Choroid plexus epithelial cell (primary cell): ENCODE measurements around the gene NDUFS7.

Source experiments
- DNase-seq: peaks from one replicate; pipeline ENCODE4 v3.0.0-alpha.2; 2010; ENCODE audit warnings: low read depth
- H3K4me3 ChIP-seq: 2 replicates; pipeline ENCODE4 v1.5.1; 2011; ENCODE audit warnings: low read depth, mild to moderate bottlenecking, control low read depth, low read length, moderate library complexity
- TF ChIP-seq, protein P1 (sequence below): conservative IDR thresholded peaks from 2 replicates; pipeline ENCODE4 v1.5.1; 2011; ENCODE audit warnings: low read depth, mild to moderate bottlenecking, control low read depth, inconsistent platforms, low read length, moderate library complexity

NDUFS7 gene

DNA sequence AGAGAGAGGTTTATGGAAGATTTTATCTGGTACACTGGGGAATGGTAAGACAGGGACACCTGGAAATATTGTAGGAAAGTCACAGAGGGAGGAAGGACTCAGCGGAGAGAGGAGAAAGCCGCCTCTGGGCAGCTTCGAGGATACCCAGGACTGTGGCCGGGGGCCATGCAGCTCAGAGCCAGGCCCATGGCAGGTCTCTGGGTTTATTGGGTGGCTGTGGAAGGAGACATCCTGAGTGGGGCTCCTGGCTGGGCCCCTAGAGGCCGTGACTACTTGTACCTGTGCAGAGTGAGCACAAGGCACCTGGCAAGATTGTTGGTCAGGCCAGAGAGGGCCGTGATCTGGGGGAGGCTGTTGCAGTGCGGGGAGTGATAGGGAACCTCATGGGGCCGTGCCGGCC is 27.1 kb downstream of the NDUFS7 start:
- TF ChIP-seq, protein P1, sequence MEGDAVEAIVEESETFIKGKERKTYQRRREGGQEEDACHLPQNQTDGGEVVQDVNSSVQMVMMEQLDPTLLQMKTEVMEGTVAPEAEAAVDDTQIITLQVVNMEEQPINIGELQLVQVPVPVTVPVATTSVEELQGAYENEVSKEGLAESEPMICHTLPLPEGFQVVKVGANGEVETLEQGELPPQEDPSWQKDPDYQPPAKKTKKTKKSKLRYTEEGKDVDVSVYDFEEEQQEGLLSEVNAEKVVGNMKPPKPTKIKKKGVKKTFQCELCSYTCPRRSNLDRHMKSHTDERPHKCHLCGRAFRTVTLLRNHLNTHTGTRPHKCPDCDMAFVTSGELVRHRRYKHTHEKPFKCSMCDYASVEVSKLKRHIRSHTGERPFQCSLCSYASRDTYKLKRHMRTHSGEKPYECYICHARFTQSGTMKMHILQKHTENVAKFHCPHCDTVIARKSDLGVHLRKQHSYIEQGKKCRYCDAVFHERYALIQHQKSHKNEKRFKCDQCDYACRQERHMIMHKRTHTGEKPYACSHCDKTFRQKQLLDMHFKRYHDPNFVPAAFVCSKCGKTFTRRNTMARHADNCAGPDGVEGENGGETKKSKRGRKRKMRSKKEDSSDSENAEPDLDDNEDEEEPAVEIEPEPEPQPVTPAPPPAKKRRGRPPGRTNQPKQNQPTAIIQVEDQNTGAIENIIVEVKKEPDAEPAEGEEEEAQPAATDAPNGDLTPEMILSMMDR: no peak
- no peak for DNase-seq
- H3K4me3 ChIP-seq: peak overlapping the region; percentile 81

DNA sequence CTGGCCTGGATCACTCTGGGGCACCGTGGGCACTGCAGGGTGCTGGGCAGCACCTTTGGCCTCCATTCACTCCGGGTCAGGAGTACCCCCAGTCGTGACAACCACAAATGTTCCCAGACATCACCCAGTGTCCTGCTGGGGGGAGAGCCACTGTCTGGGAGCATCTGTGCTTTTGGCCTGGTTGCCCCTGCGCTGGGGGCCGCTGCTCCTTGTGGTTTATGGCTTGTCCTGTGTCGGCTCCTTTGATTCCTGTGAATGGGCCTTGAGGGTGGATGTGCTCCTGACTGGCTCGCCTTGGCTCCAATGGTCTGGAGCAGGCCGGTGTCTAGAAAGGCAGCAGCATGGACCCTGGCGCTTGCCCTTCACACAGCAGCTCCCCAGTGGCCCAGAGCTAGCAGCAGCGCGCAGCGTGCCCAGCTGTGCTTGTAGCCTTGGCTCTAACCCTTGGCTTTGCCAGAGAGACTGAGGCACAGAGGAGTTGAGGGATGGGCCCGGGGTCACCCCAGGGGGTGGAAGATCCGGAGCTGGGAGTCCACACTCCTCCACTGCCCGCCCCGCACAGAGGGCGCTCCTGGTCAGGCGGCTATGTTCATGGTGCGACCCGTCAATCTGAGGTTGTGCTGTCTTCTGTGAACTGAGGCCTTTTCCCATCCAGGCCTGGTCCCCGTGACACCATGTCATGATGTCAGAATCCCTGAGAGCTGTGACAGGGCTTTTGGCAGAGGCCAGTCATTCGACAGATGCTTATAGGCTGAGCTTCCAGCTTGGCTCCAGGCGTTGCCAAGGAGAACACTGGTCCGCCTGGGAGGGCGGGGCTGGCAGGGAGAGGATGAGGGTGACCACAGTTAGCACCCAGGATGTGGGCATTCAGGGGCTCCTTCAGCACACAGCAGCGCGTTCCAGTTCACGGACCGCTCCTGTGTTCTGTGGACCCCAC is 27.8 kb downstream of the NDUFS7 start:
- H3K4me3 ChIP-seq: peak overlapping the region; percentile 11
- TF ChIP-seq, protein P1: no peak
- DNase-seq: no peak

DNA sequence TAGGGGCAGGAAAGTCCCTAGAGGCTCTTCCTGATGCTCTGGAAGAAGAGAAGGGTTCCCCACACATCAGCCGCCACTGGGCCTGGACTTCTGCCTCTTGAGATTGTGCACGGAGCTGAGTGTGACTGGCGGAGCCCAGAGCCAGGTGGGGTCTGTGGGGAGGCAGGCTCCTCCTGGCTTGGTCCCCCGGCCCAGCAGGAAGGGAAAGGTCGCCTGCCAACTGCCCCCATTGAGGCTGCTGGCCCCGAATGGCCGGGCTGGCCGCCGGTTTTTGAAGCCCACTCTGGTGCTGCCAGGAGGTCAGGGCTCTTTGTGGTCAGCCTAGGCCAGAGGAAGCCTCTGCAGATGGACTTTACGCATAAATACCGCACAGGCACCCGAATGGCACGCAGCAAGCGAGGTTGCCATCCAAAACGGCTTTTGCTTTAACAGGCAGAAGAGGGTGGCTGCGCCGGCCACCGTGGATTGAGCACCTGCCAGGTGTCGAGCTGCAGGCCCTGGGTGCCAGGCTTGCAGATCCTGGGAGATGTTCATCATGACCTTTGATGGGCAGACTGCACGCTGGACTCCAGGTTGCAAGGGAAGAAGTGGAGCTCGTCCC is 28.7 kb downstream of the NDUFS7 start:
- H3K4me3 ChIP-seq: no peak overlapping the region
- TF ChIP-seq, protein P1: no peak
- no peak for DNase-seq

DNA sequence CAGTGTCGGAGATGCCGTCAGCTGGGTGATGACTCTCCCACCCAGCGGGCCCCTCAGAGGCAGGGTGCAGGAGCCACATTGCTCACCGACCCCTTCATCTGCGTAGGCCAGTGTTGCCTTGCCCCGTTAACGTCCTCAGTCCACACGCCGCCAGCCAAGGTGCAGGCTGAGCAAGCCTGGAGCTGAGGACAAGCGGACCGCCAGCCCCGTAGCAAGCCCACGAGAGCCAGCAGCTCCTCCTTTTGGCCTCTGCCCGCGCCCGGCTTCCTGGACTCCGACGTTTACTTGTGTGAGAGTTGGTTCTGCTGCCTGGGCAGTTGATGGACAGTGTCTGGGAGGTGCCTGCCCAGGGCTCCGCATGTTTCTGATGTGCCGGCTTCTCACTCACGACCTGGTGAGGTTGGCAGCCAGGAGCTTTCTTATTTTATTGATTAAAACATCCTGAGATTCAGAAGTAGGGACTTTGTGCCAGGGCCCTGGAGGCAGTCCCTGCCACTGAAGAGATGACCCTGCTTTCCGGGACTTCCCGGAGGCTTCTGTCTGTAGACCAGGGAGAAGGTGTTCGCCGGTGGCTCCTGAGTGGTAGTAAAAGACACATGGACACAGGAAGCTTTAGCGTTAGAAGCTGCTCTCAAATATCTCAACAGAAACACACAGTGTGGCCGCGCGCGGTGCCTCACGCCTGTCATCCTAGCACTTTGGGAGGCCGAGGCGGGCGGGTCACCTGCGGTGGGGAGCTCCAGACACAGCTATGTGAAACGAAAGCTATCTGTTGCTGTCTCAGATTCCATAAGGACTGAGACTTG is 29.5 kb downstream of the NDUFS7 start:
- no peak for DNase-seq
- TF ChIP-seq, protein P1: no peak
- no peak overlapping the region for H3K4me3 ChIP-seq

DNA sequence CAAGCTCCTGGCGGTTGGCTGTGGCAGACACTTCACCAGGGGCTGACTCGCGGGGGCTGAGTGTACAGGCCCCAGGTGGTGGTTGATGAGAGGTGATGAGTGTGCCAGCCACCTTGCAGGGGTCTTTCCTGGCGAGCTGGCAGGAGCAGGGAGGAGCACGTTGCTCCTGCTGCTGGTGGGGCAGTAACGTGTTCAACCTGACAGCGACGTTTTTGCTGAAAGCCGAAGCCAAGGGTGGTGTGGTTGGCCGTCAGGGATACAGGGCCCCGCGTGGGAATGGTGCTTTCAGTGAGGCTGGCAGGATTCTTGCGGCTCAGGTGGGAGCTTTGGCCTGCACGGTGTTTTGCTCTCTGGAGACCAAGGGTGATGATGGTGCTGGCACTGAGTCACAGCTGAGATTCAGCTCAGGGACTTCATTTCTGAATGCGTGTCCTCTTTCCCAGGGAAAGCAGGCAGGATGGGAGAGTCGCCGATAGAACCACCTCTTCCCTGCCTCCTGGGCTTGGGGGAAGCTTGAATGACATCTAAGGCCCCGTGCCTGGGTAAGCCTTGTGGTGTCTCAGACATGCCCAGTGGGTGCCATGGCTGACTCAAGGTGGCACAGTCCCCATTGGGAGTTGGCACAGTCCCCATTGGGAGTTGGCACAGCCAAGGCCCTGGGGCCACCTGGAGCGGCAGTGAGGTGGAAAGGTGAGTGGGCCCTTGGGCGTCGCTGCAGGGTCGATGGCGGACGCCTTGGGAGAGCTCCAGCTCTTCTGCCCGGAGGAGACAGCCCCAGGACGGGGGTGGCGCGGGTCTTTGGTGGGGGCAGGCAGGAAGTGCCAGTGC is 32.5 kb downstream of the NDUFS7 start:
- peak; percentile 61 for DNase-seq
- TF ChIP-seq, protein P1: peak; percentile 9
- H3K4me3 ChIP-seq: no peak overlapping the region

DNA sequence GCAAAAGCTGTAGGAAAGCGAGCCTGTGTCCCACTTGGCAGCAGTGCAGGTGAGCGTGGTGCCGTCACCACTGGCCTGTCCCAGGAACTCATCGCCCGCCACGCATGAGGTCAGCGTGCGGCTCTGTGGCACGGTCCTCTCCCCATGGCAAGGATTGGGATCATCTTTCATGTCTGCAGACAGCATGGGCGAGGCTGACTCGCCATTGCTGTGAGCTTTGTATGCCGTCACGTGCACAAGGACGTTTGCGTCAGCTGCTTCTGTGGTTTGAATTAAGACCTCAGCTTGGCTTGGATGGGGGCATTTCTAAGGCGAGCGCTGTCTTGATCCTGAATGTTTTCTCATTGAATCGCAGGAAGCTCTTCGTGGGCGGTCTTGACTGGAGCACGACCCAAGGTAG is 33.4 kb downstream of the NDUFS7 start:
- TF ChIP-seq, protein P1: no peak
- DNase-seq: peak; percentile 88
- H3K4me3 ChIP-seq: no peak overlapping the region
